Left lung (tissue), 10 donors: ENCODE results near the gene C5AR1. TPM values are rescaled to one million over a fixed set of nuclear protein-coding genes. Genes with fewer than 3 reads are reported as not detected.

Experiments used
- ATAC-seq: fragments of 200-7000 bp; cut with Tn5 transposase; one replicate; pipeline ENCODE4 v1.9.1; 2020; ENCODE audit warnings: moderate library complexity
- DNase-seq, 4 donors: peaks; one replicate each; pipeline ENCODE4 v3.0.0-alpha.2; 2013 to 2020
- H3K27ac ChIP-seq, 2 donors: fragments of 200-600 bp; sonication (generic) in 1 of 2; one replicate each; pipeline versions ENCODE4 v1.5.0 to v1.8.0; 2020 to 2021
- H3K27me3 ChIP-seq, 2 donors: fragments of 200-600 bp; sonication (generic) in 1 of 2; one replicate each; pipeline versions ENCODE4 v1.5.0 to v1.8.0; 2020 to 2021
- H3K36me3 ChIP-seq, 2 donors: fragments of 200-600 bp; sonication (generic) in 1 of 2; one replicate each; pipeline versions ENCODE4 v1.5.0 to v1.8.0; 2020 to 2021
- H3K4me1 ChIP-seq, 2 donors: fragments of 200-600 bp; one replicate each; pipeline ENCODE4 v1.8.0; 2021
- H3K4me3 ChIP-seq, 2 donors: fragments of 200-600 bp; sonication (generic) in 1 of 2; one replicate each; pipeline versions ENCODE4 v1.5.0 to v1.8.0; 2020 to 2021; ENCODE audit warnings: mild to moderate bottlenecking in 1 of 2
- H3K9me3 ChIP-seq, 2 donors: fragments of 200-600 bp; sonication (generic) in 1 of 2; one replicate each; pipeline versions ENCODE4 v1.5.0 to v1.8.0; 2020 to 2021
- intact Hi-C, 2 donors: fragments of 100-400 bp; cut with DNase I; formaldehyde crosslinking; loops; one replicate each; pipeline versions ENCODE4 v1.11.2 to v1.14.2; 2022
- polyA plus RNA-seq, 6 donors: library from polyadenylated mRNA; unstranded; fragments of 120-200 nt; gene quantifications; one replicate each; pipeline ENCODE4 v1.2.1, GENCODE V29; 2013; ENCODE audit not compliant: insufficient read length in 6 of 6
- total RNA-seq, 2 donors: library from RNA; stranded (reverse); fragmentation: NEBNext Ultra II Directional; extraction: Animal tissue kit (Norgen Biotek cat#: 25700); gene quantifications; one replicate each; pipeline ENCODE4 v1.2.1, GENCODE V29; 2021
- TF ChIP-seq, protein P1 (sequence below), 2 donors: fragments of 200-600 bp; sonication (generic) in 1 of 2; IDR thresholded peaks; one replicate each; pipeline versions ENCODE4 v1.5.0 to v1.8.0; 2021; ENCODE audit warnings: antibody characterized with exemption in 2 of 2
- donor health status: DM: no; HTN: yes; CAD: no.
- donor health status: DM: no; HTN: no; CAD: no.

C5AR1 gene
- total and polyA plus RNA-seq, 8 donors: 2.0 to 110 (median 3.5) TPM

DNA sequence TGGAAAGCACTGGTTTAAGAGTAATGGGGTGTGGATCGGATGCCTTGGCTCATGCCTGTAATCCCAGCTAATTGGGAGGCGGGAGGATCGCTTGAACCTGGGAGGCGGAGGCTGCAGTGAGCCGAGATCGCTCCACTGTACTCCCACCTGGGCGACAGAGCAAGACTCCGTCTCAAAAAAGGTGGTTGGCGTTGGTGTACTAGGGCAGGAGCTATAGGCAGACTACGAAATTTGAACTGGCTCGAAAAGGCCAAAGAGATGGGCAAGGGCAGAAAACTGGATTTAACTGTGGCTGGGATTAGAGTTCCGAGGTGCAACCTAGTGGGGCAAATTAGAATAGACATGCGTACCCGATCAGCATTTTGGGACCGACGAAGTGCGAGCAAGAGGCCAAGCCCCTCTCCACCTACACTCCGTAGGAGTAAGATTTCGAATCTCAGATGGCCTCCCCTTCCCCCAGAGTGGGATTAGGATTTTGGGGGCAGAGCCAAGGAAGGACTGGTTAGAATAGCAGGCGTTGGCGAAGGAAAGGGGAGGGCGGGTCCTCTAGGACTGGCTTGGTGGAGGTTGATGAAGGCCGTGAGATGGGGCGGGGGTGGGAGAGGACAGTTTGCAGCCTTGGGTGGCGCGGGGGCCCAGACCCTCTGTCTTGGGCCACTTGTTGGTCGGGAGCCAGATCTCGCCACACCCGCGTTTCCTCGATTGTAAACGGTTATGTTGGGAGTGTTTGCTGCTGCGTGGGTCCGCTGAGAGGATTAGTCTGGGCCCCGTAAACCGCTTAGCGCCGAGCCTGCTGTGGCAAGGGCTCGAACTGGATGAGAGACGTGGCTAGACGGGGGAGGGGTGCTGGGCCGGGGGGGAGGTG is 37.0 kb upstream of the C5AR1 start:
- DNase-seq (peak in 2 of 4 donors; percentile 66 to 78), ATAC-seq (peak; percentile 1)
- Histone ChIP-seq H3K4me3 (peak overlapping the region; percentile 53 to 65), H3K9me3 (no peaks in the 10 kb centered on the region), H3K4me1 (peaks cover 13 to 33% of the 10 kb centered on the region in 2 donors), H3K36me3 (peaks cover 0 to 42% of the 10 kb centered on the region in 2 donors), H3K27me3 (no peaks in the 10 kb centered on the region), H3K27ac (peak overlapping the region; percentile 89 to 98)
- intact Hi-C loops: no loop called here
- TF ChIP-seq, protein P1, sequence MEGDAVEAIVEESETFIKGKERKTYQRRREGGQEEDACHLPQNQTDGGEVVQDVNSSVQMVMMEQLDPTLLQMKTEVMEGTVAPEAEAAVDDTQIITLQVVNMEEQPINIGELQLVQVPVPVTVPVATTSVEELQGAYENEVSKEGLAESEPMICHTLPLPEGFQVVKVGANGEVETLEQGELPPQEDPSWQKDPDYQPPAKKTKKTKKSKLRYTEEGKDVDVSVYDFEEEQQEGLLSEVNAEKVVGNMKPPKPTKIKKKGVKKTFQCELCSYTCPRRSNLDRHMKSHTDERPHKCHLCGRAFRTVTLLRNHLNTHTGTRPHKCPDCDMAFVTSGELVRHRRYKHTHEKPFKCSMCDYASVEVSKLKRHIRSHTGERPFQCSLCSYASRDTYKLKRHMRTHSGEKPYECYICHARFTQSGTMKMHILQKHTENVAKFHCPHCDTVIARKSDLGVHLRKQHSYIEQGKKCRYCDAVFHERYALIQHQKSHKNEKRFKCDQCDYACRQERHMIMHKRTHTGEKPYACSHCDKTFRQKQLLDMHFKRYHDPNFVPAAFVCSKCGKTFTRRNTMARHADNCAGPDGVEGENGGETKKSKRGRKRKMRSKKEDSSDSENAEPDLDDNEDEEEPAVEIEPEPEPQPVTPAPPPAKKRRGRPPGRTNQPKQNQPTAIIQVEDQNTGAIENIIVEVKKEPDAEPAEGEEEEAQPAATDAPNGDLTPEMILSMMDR (IDR thresholded peaks at IDR 0.05): no peak

DNA sequence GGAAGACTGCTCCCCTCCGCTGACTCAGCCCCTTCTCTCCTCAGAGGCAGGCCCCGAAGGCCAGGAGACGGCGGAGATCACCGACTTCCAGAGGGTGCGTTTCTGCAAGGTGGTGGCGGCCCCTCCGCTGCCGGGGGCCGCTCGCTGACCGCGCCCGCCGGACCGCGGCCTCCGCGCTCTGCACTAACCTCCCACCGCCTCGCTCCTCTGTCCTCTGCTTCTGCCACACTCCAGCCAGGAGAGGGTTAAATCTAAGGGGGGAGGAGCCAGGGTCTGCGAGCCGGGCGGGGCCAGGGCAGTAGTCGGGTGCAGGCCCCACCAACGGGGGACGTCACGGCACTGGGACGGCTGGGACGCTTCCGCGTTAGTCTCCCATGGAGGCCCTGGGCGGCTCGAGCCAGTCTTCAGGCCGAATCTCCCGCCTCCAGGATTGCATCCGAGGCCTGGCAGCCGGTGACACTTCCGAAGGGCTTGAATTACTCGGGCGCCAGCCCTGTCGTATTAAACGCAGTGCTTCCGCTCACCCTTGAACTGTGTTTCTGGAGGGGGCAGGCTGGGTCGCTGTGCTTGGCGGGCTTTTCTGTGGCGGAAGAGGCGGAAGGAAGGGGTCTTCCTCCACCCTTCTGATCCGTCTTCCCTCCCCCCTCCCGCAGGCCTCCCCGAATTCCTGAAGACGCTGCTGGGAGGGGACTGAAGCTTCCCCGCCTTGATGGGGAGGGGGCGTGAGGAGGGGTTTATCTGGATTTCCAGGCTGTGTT is 36.2 kb upstream of the C5AR1 start:
- Histone ChIP-seq H3K27ac (peak overlapping the region; percentile 89 to 98), H3K27me3 (no peaks in the 10 kb centered on the region), H3K4me1 (peaks cover 13 to 33% of the 10 kb centered on the region in 2 donors), H3K36me3 (peaks cover 0 to 35% of the 10 kb centered on the region in 2 donors), H3K4me3 (peak overlapping the region; percentile 53 to 65), H3K9me3 (no peaks in the 10 kb centered on the region)
- TF ChIP-seq, protein P1 (IDR thresholded peaks at IDR 0.05): no peak
- peak; percentile 87 for ATAC-seq
- DNase-seq: peak; percentile 93 to 98 (median 95)
- intact Hi-C loops: no loop called here

DNA sequence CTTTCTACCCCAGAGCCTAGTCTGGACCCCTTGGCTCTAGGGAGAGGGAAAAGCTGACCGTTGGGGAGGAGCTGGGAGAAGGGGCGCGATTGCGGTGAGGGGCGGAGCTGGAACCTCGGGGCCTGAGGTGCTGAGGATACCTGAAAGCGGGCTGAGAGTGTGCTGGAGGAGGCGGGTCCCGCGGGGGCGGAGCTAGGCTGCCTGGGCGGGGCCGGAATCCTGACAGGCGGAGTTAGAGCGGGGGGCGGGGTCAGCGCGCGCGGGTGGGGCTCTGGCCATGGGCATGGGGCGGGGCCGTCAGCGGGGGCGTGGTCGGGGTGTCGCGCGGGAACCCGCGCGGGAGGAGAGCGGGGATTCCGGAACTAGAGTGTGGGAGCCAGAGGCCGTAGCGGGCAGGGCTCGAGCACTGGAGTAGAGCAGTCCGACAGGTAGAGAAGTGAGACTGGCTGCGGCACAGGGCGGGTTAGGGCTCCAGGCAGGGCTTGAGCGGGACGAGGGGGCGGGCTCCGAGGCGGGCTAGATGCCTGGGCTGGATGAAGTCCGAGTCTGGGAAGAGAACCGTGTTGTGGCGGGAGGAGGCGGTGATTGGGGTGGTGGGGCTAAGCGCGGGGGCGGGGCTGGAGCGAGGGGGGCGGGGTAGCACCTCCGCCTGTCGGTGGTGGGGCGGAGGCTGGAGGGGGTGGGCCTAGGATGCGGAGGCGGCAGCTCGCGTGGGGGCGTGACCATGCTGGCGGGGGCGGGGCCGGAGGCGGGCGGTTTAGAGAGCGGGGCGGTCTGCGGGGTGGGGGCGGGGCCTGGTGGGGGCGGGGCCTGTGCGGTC is 35.4 kb upstream of the C5AR1 start, which contains the start of gene INAFM1:
Gene INAFM1 (plus strand): TSS at position 815 of the 820 bp plus-strand sequence. CDS start 35 bp downstream, outside the sequence.
- TF ChIP-seq, protein P1 (IDR thresholded peaks at IDR 0.05): no peak
- intact Hi-C loops: no loop called here
- peak within 1 kb of the TSS; percentile 89 to 98 for H3K27ac ChIP-seq

DNA sequence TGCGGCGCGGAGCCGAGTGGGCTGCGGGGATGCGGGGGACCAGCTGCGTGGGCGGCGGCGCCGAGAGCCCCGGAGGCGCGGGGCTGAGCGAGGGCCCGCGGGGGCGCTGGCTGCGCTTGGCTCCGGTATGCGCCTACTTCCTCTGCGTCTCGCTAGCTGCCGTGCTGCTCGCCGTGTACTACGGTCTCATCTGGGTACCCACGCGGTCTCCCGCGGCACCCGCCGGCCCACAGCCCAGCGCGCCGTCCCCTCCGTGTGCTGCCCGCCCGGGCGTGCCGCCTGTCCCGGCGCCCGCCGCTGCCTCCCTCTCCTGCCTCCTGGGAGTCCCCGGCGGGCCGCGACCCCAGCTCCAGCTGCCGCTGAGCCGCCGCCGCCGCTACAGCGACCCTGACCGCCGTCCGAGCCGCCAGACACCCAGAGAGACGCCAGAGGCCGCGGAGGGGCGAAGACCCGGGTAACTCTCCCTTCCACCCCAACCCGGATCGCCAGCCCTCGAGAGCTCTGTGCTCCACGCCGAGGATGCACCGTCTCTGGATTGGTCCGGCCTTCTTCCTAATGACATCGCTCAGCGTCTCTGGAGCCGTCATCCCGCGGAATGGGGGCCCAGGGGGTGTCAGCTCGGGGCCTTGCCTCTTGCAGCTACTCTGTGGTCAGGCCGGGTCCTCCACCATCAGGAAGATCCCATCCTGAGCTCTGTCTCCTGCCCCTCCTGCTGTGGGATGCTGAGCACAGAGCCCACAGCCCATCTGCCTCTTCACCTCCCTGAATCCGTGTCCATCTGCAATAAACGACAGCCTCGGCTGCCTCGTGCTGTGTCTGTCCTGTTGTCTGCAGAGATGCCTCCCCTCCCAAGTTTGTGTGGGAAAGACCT is 34.5 kb upstream of the C5AR1 start:
- intact Hi-C loops: no loop called here
- H3K36me3 ChIP-seq: peaks cover 0 to 20% of the 10 kb centered on the region in 2 donors
- H3K27me3 ChIP-seq: no peaks in the 10 kb centered on the region
- ATAC-seq: no peak
- no peaks in the 10 kb centered on the region for H3K9me3 ChIP-seq
- peak overlapping the region; percentile 36 to 65 for H3K4me3 ChIP-seq
- TF ChIP-seq, protein P1 (IDR thresholded peaks at IDR 0.05): no peak
- peaks cover 13 to 37% of the 10 kb centered on the region in 2 donors for H3K4me1 ChIP-seq
- H3K27ac ChIP-seq: peak overlapping the region; percentile 81 to 89
- peak in 1 of 4 donors; percentile 58 for DNase-seq

More for the DNA sequence above, 35.4 kb upstream of the C5AR1 start, which contains the start of gene INAFM1:
- H3K36me3 ChIP-seq: peaks cover 0 to 29% of the 10 kb centered on the region in 2 donors
- H3K4me1 ChIP-seq: peaks cover 13 to 37% of the 10 kb centered on the region in 2 donors
- DNase-seq (peak; percentile 96 to 100 (median 98)), ATAC-seq (peak; percentile 90)
- H3K9me3 ChIP-seq: no peaks in the 10 kb centered on the region
- H3K4me3 ChIP-seq: peak within 1 kb of the TSS; percentile 53 to 65
- H3K27me3 ChIP-seq: no peaks in the 10 kb centered on the region
